ENCODE measurements around the gene KIAA1755. TPM values are rescaled to one million over a fixed set of nuclear protein-coding genes. Genes with fewer than 3 reads are reported as not detected.

Gene KIAA1755
- total RNA-seq, 6 experiments from 2014 or later = 0.06 to 2.7 (median 1.5) TPM

GRCh38 chr20:38210741-38211140 lies 49.8 kb downstream of the KIAA1755 start:
- DNase-seq (no peak), ATAC-seq (no peak)
- Histone ChIP-seq H3K27ac (no peak overlapping the region), H3K4me1 (no peaks in the 10 kb centered on the region), H3K9me3 (no peaks in the 10 kb centered on the region), H3K36me3 (no peaks in the 10 kb centered on the region), H3K4me3 (no peak overlapping the region), H3K27me3 (no peaks in the 10 kb centered on the region)
- intact Hi-C loops (cut with DNase I) = no loop called here
- 60% methylated on average over 1 of the region's 6 CpGs for WGBS (ENCODE audit: insufficient coverage, low coverage, low lambda C conversion rate, missing lambda C conversion rate)
- TF ChIP-seq POLR2A (IDR thresholded peaks at IDR 0.05) = no peak
- TF ChIP-seq CTCF (IDR thresholded peaks at IDR 0.05) = no peak

DNA sequence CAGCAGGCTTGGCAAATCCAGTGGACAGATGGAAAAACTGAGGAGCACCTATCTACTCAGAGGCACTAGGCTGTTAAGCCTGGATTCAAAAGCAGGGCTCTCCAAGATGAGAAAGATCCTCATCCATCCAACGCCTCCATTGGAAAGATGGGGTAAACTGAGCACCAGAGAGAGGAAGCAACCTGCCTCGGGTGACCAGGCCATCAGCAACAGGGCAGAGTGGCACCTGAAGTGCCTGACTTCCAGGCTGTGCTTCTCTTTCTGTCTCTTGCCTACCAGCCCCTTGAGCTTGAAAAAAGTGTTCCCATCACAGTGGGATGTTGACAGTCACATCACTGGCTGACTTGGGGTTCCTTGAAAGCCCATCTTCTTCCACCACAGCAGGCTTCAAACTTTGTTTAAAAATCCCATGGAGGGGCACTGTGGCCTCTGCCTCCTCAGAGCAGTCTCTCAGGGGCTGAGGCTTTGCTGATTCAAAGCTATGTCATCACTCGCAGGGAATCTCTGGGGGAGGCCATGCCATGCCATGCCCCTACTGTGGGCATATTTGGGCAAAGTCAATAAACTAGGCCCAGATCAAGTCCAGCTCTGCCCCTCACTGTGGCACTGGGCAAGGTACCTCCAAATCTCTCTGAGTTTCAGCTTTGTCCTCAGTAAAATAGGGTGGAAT lies 50.7 kb downstream of the KIAA1755 start:
- Histone ChIP-seq H3K27ac (no peak overlapping the region), H3K4me3 (no peak overlapping the region), H3K36me3 (no peaks in the 10 kb centered on the region), H3K9me3 (no peaks in the 10 kb centered on the region), H3K27me3 (no peaks in the 10 kb centered on the region), H3K4me1 (no peaks in the 10 kb centered on the region)
- no peak for DNase-seq
- TF ChIP-seq CTCF (IDR thresholded peaks at IDR 0.05) = no peak
- no peak for TF ChIP-seq POLR2A (IDR thresholded peaks at IDR 0.05)
- intact Hi-C loops (cut with DNase I) = no loop called here
- ATAC-seq = no peak
- WGBS (ENCODE audit: insufficient coverage, low coverage, low lambda C conversion rate, missing lambda C conversion rate) = 64% methylated on average over 2 of the region's 3 CpGs

DNA sequence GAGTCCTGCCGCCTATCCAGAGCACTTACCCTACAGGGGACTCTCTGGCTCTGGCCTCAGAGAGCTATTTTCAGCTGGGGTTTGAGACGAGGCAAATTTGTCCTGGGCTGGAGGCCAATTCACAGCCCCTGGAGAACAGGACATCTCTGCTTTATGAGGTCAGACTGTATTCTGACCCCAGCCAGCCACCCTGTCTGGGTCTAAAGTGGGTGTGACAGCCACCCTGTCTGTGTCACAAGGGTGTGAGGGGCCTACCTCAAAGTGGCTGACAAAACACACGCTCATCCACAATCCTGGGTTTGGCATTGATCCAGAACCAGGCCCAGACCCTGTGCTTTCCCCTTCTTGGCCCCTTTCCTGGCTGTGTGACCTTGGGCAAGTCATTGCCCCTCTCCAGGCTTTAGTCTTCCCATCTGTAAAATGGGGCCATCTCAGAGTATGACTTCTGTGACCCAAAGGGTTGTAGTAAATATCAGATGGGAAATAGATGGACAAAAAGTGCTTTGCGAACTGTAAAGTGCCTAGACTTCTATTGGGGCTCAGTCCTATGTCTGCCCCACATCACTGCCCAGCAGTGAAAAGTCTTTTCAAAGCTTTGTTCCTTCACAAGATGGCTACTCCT lies 51.4 kb downstream of the KIAA1755 start:
- DNase-seq (peak in 1 of 3 donors; percentile 35), ATAC-seq (no peak)
- Histone ChIP-seq H3K4me3 (no peak overlapping the region), H3K27ac (no peak overlapping the region), H3K27me3 (no peaks in the 10 kb centered on the region), H3K4me1 (no peaks in the 10 kb centered on the region), H3K36me3 (no peaks in the 10 kb centered on the region), H3K9me3 (no peaks in the 10 kb centered on the region)
- TF ChIP-seq POLR2A (IDR thresholded peaks at IDR 0.05) (no peak), CTCF (IDR thresholded peaks at IDR 0.05) (no peak)
- intact Hi-C loops (cut with DNase I) = no loop called here
- 78% methylated on average over 2 of the region's 4 CpGs for WGBS (ENCODE audit: insufficient coverage, low coverage, low lambda C conversion rate, missing lambda C conversion rate)

GRCh38 chr20:38208523-38208922 lies 52.0 kb downstream of the KIAA1755 start:
- H3K4me1 ChIP-seq = no peaks in the 10 kb centered on the region
- no peaks in the 10 kb centered on the region for H3K9me3 ChIP-seq
- ATAC-seq = no peak
- no peak overlapping the region for H3K4me3 ChIP-seq
- DNase-seq = no peak
- intact Hi-C loops (cut with DNase I) = no loop called here
- 71% methylated on average over 3 of the region's 3 CpGs for WGBS (ENCODE audit: insufficient coverage, low coverage, low lambda C conversion rate, missing lambda C conversion rate)
- H3K36me3 ChIP-seq = no peaks in the 10 kb centered on the region
- no peaks in the 10 kb centered on the region for H3K27me3 ChIP-seq
- H3K27ac ChIP-seq = no peak overlapping the region
- TF ChIP-seq CTCF (IDR thresholded peaks at IDR 0.05) = no peak
- no peak for TF ChIP-seq POLR2A (IDR thresholded peaks at IDR 0.05)
